Brain microvascular endothelial cell (primary cell): ENCODE measurements around the gene GPR141.

Experiments used
- DNase-seq: peaks from one replicate; pipeline ENCODE4 v3.0.0-alpha.2; 2020
- H3K27ac ChIP-seq: fragments of 250-450 bp; sonication (Bioruptor Pico); 2 replicates; pipeline ENCODE4 v1.5.1; 2020; ENCODE audit warnings: mild to moderate bottlenecking, moderate library complexity
- H3K27me3 ChIP-seq: fragments of 250-450 bp; sonication (Bioruptor Pico); replicated peaks from 2 replicates; pipeline ENCODE4 v1.5.1; 2020; ENCODE audit warnings: mild to moderate bottlenecking
- H3K36me3 ChIP-seq: fragments of 250-450 bp; sonication (Bioruptor Pico); replicated peaks from 2 replicates; pipeline ENCODE4 v1.5.1; 2020; ENCODE audit warnings: mild to moderate bottlenecking
- H3K4me3 ChIP-seq: 2 replicates; pipeline ENCODE4 v1.5.1; 2011; ENCODE audit warnings: low read depth, mild to moderate bottlenecking, control low read depth, low read length, moderate library complexity
- CTCF ChIP-seq: IDR thresholded peaks from 2 replicates; pipeline ENCODE4 v1.5.1; 2011; ENCODE audit warnings: low read depth, mild to moderate bottlenecking, moderate library complexity, low read length, control low read depth, inconsistent platforms; ENCODE audit errors: missing control alignments
- in situ Hi-C: cut with HindIII; loops from 2 replicates; pipeline ENCODE4 v1.10.0; 2017; ENCODE audit warnings: low sequenced_read_pairs, low pct_ligation_motif_present

Gene GPR141

DNA sequence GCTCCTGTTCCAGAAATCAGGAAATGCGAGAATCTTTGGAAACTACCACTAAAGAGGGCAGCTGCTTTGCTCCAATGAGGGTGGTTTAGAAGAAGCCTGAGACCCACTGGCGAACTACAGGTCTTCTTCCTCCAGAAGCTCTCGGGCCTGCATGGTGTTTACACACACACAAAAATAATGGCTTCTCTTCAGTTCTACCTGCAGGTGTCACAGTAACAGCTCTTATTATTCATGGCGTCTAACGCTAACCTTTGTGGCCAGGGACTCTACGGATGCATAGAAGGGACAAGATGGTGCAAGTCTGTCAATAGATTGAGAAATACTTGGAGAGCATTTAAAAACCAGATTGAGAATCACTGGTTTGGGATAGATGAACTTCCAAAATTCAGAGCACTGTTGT lies 22.4 kb downstream of the GPR141 start:
- Histone ChIP-seq H3K36me3 (no peaks in the 10 kb centered on the region), H3K4me3 (no peak overlapping the region), H3K27ac (no peak overlapping the region), H3K27me3 (no peaks in the 10 kb centered on the region)
- in situ Hi-C loops: no loop called here
- DNase-seq: no peak
- TF ChIP-seq CTCF: no peak

GRCh38 chr7:37706804-37707203 lies 23.2 kb downstream of the GPR141 start:
- no peaks in the 10 kb centered on the region for H3K36me3 ChIP-seq
- H3K27me3 ChIP-seq: no peaks in the 10 kb centered on the region
- TF ChIP-seq CTCF: no peak
- in situ Hi-C loops: no loop called here
- H3K27ac ChIP-seq: no peak overlapping the region
- no peak overlapping the region for H3K4me3 ChIP-seq
- DNase-seq: no peak

DNA sequence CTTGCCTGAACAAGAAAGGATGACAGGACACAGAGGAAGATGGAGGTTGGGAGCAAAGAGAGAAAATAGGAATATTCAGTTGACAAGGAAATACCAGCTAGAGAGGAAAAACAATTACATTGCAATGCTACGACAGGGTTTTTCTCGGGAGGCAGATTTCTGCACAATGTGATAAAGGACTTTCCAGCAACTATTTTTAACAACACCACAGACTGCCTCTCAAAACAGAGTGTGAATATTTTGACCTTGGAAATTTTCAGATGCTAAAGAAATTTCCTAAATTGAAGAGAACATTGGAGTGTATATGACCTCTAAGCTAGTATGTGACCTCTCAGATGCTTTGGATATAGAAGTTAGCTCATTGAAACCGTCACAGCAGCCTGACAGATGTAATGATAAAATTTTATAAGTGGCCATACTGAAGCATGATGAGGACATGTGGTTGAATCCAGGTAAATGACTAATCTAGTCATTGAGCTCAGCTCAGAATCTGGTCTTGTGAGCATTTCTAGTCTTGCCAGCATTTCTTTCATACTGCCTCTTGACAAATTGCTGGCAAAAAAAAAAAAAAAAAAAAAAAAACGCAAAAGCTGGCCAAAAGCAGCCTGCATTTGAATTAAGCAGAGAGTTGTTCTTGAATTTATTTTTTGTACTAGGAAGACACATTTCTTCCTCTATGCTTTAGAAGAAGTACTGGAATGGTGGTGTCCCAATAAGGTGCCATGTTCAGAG lies 24.4 kb downstream of the GPR141 start:
- TF ChIP-seq CTCF: no peak
- H3K4me3 ChIP-seq: no peak overlapping the region
- DNase-seq: no peak
- no peaks in the 10 kb centered on the region for H3K36me3 ChIP-seq
- H3K27me3 ChIP-seq: no peaks in the 10 kb centered on the region
- in situ Hi-C loops: no loop called here
- H3K27ac ChIP-seq: no peak overlapping the region

- in situ Hi-C loops: no loop called here
- no peak overlapping the region for H3K4me3 ChIP-seq
- TF ChIP-seq CTCF: no peak
- no peak for DNase-seq
- no peaks in the 10 kb centered on the region for H3K27me3 ChIP-seq
- no peak overlapping the region for H3K27ac ChIP-seq
- no peaks in the 10 kb centered on the region for H3K36me3 ChIP-seq
Measured at GRCh38 chr7:37709631-37710509, 26.3 kb downstream of the GPR141 start.

- H3K27me3 ChIP-seq: no peaks in the 10 kb centered on the region
- H3K4me3 ChIP-seq: no peak overlapping the region
- no peak for TF ChIP-seq CTCF
- in situ Hi-C loops: no loop called here
- no peak overlapping the region for H3K27ac ChIP-seq
- DNase-seq: no peak
- no peaks in the 10 kb centered on the region for H3K36me3 ChIP-seq
Measured at GRCh38 chr7:37713613-37714012, 30.0 kb downstream of the GPR141 start.
